ENCODE measurements around the gene CORIN.
"Not testable (repeated sequence)": the region's sequence is repeated elsewhere in the genome, so short reads cannot be mapped to it uniquely, and the experiment has no call there.

The CORIN gene

GRCh38 chr4:47721892-47722575 is 115.8 kb downstream of the CORIN start:
- peak in 1 of 2 experiments; percentile 45 for DNase-seq (ENCODE audit: low read depth in 2 of 2)

- no peak for DNase-seq (ENCODE audit: low read depth in 2 of 2)
These were observed 116.4 kb downstream of the CORIN start for GRCh38 chr4:47721485-47721884.

GRCh38 chr4:47720787-47721186 is 117.1 kb downstream of the CORIN start:
- DNase-seq (ENCODE audit: low read depth in 2 of 2) = no peak

- DNase-seq (ENCODE audit: low read depth in 2 of 2) = no peak
These were observed 118.3 kb downstream of the CORIN start for GRCh38 chr4:47719576-47719975.

GRCh38 chr4:47718696-47719095 is 119.2 kb downstream of the CORIN start:
- no peak for DNase-seq (ENCODE audit: low read depth in 2 of 2)

- no peak for DNase-seq (ENCODE audit: low read depth in 2 of 2)
These were observed 120.7 kb downstream of the CORIN start for GRCh38 chr4:47717188-47717587.

GRCh38 chr4:47715716-47716416 is 122.0 kb downstream of the CORIN start:
- no peak for DNase-seq (ENCODE audit: low read depth in 2 of 2)

- no peak for DNase-seq (ENCODE audit: low read depth in 2 of 2)
These were observed 123.6 kb downstream of the CORIN start for GRCh38 chr4:47714269-47714668.

GRCh38 chr4:47713129-47713834 is 124.6 kb downstream of the CORIN start:
- no peak for DNase-seq (ENCODE audit: low read depth in 2 of 2)

- no peak for DNase-seq (ENCODE audit: low read depth in 2 of 2)
These were observed 126.2 kb downstream of the CORIN start for GRCh38 chr4:47711646-47712045.

GRCh38 chr4:47711183-47711582 is 126.7 kb downstream of the CORIN start:
- DNase-seq (ENCODE audit: low read depth in 2 of 2) = no peak

- not testable (repeated sequence) for DNase-seq (ENCODE audit: low read depth in 2 of 2)
These were observed 131.5 kb downstream of the CORIN start for GRCh38 chr4:47706352-47706751.

- DNase-seq (ENCODE audit: low read depth in 2 of 2) = no peak
These were observed 132.4 kb downstream of the CORIN start for GRCh38 chr4:47705326-47705981.

GRCh38 chr4:47704693-47705325 is 133.1 kb downstream of the CORIN start:
- DNase-seq (ENCODE audit: low read depth in 2 of 2) = no peak

GRCh38 chr4:47703956-47704355 is 133.9 kb downstream of the CORIN start:
- DNase-seq (ENCODE audit: low read depth in 2 of 2) = no peak

- no peak for DNase-seq (ENCODE audit: low read depth in 2 of 2)
These were observed 134.9 kb downstream of the CORIN start for GRCh38 chr4:47703008-47703407.

- DNase-seq (ENCODE audit: low read depth in 2 of 2) = no peak
These were observed 136.6 kb downstream of the CORIN start for GRCh38 chr4:47701286-47701685.

GRCh38 chr4:47698837-47699236 is 139.0 kb downstream of the CORIN start:
- no peak for DNase-seq (ENCODE audit: low read depth in 2 of 2)

- no peak for DNase-seq (ENCODE audit: low read depth in 2 of 2)
These were observed 141.0 kb downstream of the CORIN start for GRCh38 chr4:47696823-47697222.

GRCh38 chr4:47695260-47695659 is 142.6 kb downstream of the CORIN start:
- peak in 1 of 2 experiments; percentile 19 for DNase-seq (ENCODE audit: low read depth in 2 of 2)

- no peak for DNase-seq (ENCODE audit: low read depth in 2 of 2)
These were observed 143.5 kb downstream of the CORIN start for GRCh38 chr4:47694322-47694721.

GRCh38 chr4:47692691-47693090 is 145.2 kb downstream of the CORIN start:
- no peak for DNase-seq (ENCODE audit: low read depth in 2 of 2)
